WERI-Rb-1 (cell line): Measurements from ENCODE around the gene OXT.

Source experiments
- DNase-seq: peaks from one replicate; pipeline ENCODE4 v3.0.0-alpha.2; 2020
- H3K27ac ChIP-seq: fragments of 250-450 bp; sonication (Bioruptor Pico); 2 replicates; pipeline ENCODE4 v1.5.1; 2020; ENCODE audit warnings: mild to moderate bottlenecking, moderate library complexity
- H3K27me3 ChIP-seq: fragments of 250-450 bp; sonication (Bioruptor Pico); 2 replicates; pipeline ENCODE4 v1.5.1; 2021; ENCODE audit warnings: mild to moderate bottlenecking, low read depth, moderate library complexity; ENCODE audit not compliant: insufficient read depth, severe bottlenecking
- H3K36me3 ChIP-seq: fragments of 250-450 bp; sonication (Bioruptor Pico); 2 replicates; pipeline ENCODE4 v1.5.1; 2020; ENCODE audit warnings: mild to moderate bottlenecking, moderate library complexity
- H3K4me3 ChIP-seq: 2 replicates; pipeline ENCODE4 v1.5.1; 2011; ENCODE audit warnings: low read depth, mild to moderate bottlenecking, control low read depth, low read length
- H3K9me3 ChIP-seq: fragments of 250-450 bp; sonication (Bioruptor Pico); 2 replicates; pipeline ENCODE4 v1.5.1; 2021; ENCODE audit warnings: mild to moderate bottlenecking, moderate library complexity; ENCODE audit not compliant: severe bottlenecking
- TF ChIP-seq, protein P1 (sequence below): IDR thresholded peaks from 2 replicates; pipeline ENCODE4 v1.5.1; 2011; ENCODE audit warnings: low read depth, mild to moderate bottlenecking, control low read depth, inconsistent platforms, low read length

OXT gene

DNA sequence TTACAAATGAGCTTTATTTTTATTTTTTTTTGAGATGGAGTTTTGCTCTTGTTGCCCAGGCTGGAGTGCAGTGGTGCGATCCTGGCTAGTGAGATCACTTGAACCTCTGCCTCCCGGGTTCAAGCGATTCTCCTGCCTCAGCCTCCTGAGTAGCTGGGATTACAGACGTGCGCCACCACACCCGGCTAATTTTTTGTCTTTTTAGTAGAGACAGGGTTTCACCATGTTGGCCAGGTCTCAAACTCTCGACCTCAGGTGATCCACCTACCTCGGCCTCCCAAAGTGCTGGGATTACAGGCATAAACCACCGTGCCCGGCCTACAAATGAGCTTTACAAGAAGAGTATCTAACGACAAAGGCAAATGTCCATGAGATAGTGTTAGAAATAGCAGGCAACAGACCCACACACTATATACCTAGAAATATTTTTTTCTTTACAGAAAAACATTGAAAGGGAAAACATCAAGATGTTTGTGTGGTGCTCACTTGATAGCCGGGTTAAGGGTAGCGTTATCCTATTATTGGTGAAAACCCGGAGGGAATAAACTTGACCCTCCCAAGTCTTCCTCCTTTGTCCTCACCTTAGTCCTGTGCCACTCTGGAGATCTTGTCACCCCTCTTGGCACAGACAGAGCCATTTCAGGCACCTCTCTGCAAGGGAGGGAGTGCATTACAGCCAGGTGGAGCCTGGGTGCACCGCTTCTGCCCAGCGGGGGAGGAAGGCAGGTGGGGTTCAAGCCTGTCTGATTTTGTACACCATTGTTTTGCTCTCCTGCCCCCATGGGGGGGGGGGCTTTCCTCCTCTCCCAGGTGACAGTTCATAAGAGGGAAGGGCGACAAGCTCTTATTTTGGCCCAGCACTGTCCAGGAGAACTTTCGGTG is 34.1 kb downstream of the OXT start:
- TF ChIP-seq, protein P1, sequence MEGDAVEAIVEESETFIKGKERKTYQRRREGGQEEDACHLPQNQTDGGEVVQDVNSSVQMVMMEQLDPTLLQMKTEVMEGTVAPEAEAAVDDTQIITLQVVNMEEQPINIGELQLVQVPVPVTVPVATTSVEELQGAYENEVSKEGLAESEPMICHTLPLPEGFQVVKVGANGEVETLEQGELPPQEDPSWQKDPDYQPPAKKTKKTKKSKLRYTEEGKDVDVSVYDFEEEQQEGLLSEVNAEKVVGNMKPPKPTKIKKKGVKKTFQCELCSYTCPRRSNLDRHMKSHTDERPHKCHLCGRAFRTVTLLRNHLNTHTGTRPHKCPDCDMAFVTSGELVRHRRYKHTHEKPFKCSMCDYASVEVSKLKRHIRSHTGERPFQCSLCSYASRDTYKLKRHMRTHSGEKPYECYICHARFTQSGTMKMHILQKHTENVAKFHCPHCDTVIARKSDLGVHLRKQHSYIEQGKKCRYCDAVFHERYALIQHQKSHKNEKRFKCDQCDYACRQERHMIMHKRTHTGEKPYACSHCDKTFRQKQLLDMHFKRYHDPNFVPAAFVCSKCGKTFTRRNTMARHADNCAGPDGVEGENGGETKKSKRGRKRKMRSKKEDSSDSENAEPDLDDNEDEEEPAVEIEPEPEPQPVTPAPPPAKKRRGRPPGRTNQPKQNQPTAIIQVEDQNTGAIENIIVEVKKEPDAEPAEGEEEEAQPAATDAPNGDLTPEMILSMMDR, result no peak
- no peak for DNase-seq

DNA sequence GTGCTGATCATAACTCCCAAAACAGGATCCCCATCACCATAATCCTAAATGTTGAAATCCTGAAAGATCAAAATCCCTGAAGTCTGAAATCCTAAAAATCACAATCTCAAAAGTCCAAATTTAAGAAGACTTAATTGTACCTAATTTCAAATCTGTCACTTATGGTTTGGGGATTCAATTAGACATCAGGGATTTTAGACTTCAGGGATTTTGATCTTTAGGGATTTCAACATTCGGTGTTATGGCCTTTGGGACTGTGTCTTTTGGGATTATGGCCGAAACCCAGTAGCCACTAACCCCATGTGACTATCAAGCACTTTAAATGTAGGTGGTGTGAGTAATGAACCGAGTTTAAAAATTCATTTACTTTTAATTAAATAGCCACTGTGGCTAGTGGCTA is 34.8 kb downstream of the OXT start:
- Histone ChIP-seq H3K27ac (no peak overlapping the region), H3K4me3 (no peak overlapping the region), H3K36me3 (no peaks in the 10 kb centered on the region), H3K27me3 (no peaks in the 10 kb centered on the region), H3K9me3 (no peaks in the 10 kb centered on the region)
- TF ChIP-seq, protein P1, result no peak
- no peak for DNase-seq

More for the DNA sequence above, 34.1 kb downstream of the OXT start:
- no peaks in the 10 kb centered on the region for H3K27me3 ChIP-seq
- no peaks in the 10 kb centered on the region for H3K36me3 ChIP-seq
- H3K9me3 ChIP-seq, result no peaks in the 10 kb centered on the region
- H3K4me3 ChIP-seq, result no peak overlapping the region
- no peak overlapping the region for H3K27ac ChIP-seq

- Histone ChIP-seq H3K27me3 (no peaks in the 10 kb centered on the region), H3K4me3 (no peak overlapping the region), H3K36me3 (no peaks in the 10 kb centered on the region), H3K27ac (no peak overlapping the region), H3K9me3 (no peaks in the 10 kb centered on the region)
- no peak for DNase-seq
- TF ChIP-seq, protein P1, result no peak
Observed at GRCh38 chr20:3106658-3107463, 35.4 kb downstream of the OXT start.

DNA sequence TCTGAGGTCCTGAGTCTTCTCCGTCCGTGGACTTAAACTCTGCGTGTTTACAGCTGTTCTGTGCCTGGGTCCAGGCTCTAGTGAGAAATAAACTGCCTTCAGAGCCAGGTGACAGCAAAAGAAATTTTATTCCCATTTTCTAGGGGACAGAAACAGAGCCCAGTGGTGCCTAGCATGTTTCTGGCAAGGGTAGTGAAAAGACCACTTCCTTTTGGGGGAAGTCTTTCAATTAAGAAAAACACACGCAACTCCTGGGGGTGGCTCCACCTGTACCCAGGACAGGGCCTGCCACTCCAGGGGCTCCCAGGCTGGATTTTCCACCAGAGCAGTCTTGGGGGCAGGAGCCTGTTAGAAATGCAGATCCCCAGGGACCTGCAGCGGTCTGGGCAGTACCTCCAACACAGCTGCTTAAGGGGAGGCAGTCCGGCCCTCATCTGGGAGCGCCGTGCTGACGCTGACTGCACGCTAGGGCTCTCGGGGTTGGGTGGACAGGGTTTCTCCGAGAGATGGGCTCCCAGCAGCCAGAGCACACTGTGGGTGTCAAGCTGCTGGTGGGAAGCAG is 36.1 kb downstream of the OXT start:
- Histone ChIP-seq H3K27ac (no peak overlapping the region), H3K9me3 (no peaks in the 10 kb centered on the region), H3K27me3 (no peaks in the 10 kb centered on the region), H3K4me3 (no peak overlapping the region), H3K36me3 (no peaks in the 10 kb centered on the region)
- TF ChIP-seq, protein P1, result no peak
- DNase-seq, result no peak

GRCh38 chr20:3109350-3110302 is 38.2 kb downstream of the OXT start:
- Histone ChIP-seq H3K27me3 (no peaks in the 10 kb centered on the region), H3K36me3 (no peaks in the 10 kb centered on the region), H3K9me3 (no peaks in the 10 kb centered on the region), H3K4me3 (no peak overlapping the region), H3K27ac (no peak overlapping the region)
- TF ChIP-seq, protein P1, result no peak
- no peak for DNase-seq
